ENCODE results near the gene LYPD5. TPM values are rescaled to one million over a fixed set of nuclear protein-coding genes. Genes with fewer than 3 reads are reported as not detected.

Gene LYPD5
- total and polyA plus RNA-seq, 2 of the 13 experiments (the other 11 are each of a cell fraction or from before 2014, with no cell fraction given) = not detected

DNA sequence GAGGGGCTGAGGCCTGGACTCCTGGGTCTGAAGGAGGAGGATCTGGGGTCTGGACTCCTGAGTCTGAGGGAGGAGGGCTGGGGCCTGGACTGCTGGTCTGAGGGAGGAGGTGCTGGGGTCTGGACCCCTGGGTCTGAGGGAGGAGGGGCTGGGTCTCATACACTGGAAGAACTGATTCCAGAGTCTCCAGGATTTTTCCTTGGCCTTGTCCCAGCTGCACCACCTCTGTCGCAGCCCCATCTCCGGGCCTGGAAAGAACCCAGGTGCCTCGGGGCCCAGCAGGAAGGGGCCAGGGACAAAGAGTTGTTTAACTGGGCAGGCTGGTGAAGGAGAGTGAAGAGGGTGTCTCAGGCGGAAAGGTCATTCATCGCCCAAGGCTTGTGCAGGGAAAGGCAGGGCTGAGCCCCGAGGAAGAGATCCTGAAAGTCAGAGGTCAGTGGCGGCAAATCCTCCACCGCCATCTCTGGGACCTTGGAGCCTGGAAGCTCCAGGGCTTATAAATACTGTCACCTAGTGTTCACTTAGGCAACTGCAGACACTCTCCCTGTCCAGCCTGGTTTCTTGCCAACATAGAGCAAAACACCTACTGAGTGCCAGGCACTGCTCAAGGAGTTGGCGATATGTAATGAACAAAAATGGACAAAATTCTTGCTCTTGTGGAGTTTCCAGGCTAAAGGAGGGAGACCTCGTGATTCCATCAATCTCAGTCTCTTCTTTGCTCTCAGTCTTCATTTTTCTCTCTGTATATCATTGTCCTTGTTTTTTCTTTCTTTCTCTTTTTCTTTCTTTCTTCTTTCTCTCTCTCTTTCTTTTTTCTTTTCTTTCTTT lies 17.1 kb downstream of the LYPD5 start:
- H3K27ac ChIP-seq (ENCODE audit: extremely low read length, insufficient read depth, low read length) = no peak overlapping the region
- peaks cover 18% of the 10 kb centered on the region for H3K4me1 ChIP-seq (ENCODE audit: insufficient read depth, low read length)
- no peaks in the 10 kb centered on the region for H3K36me3 ChIP-seq (replicated peaks in 1 of 2; ENCODE audit: control insufficient read depth in 1 of 2, insufficient read depth in 2 of 2, low read length in 2 of 2)
- no peaks in the 10 kb centered on the region for H3K9me3 ChIP-seq (ENCODE audit: low read length)
- ATAC-seq (peak; percentile 85), DNase-seq (ENCODE audit: low spot score) (peak; percentile 60), FAIRE-seq (peak; percentile 48)
- in situ Hi-C loops (cut with HindIII; ENCODE audit: extremely low pct_ligation_motif_present, low pct_unique_long_range_greater_than_20kb) (loop anchor here (5.0 kb wide), 1 partner anchor 38 kb away; no protein-coding TSS in a partner anchor), intact Hi-C loops (cut with micrococcal nuclease; ENCODE audit: unreplicated experiment) (loop anchor here (1.0 kb wide), 1 partner anchor 40 kb away; no protein-coding TSS in a partner anchor)
- POLR2A ChIA-PET = no interaction called here
- CTCF ChIA-PET (ENCODE audit: low intra/inter-chr PET ratio, low total read pairs) = interaction anchor here (0.7 to 2.5 kb wide), 3 partner anchors 11 to 39 kb away, joined by 3 to 30 read pairs (median 4); no protein-coding TSS in a partner anchor
- 19% methylated on average over 10 of the region's 10 CpGs for WGBS (ENCODE audit: low lambda C conversion rate)
- H3K4me2 ChIP-seq (ENCODE audit: low read depth, low read length) = peak overlapping the region; percentile 78
- H2AFZ ChIP-seq (ENCODE audit: low read length) = peak overlapping the region; percentile 64
- no TSS peak for BruUV-seq (replicated peaks)
- H3K9ac ChIP-seq (ENCODE audit: insufficient read depth, low read depth, low read length) = peak overlapping the region; percentile 28; the same call in 1 of the 2 replicates
- H3K27me3 ChIP-seq (ENCODE audit: control insufficient read depth in 1 of 2, insufficient read depth in 2 of 2, low read length in 2 of 2) = no peaks in the 10 kb centered on the region
- no peaks in the 10 kb centered on the region for H4K20me1 ChIP-seq (ENCODE audit: insufficient read depth, low read length)
- H3K4me3 ChIP-seq (replicated peaks in 1 of 3; ENCODE audit: insufficient read depth in 1 of 3, low read depth in 2 of 3, low read length in 3 of 3) = peak overlapping the region in 1 of 3 experiments; percentile 60; a peak in 2 of 6 replicates
- no peaks in the 10 kb centered on the region for H3K79me2 ChIP-seq (ENCODE audit: insufficient read depth, low read length)
- TF ChIP-seq TEAD3 (CRISPR knock-in tag; optimal IDR thresholded peaks at IDR 0.05; ENCODE audit: borderline replicate concordance) = peak; percentile 13
- TF ChIP-seq MIER2 (CRISPR knock-in tag; IDR thresholded peaks at IDR 0.05) = peak; percentile 48; the same call in 1 of the 2 replicates
- TF ChIP-seq ZSCAN22 (CRISPR knock-in tag; IDR thresholded peaks at IDR 0.05) = peak; percentile 98
- TF ChIP-seq, protein P1, sequence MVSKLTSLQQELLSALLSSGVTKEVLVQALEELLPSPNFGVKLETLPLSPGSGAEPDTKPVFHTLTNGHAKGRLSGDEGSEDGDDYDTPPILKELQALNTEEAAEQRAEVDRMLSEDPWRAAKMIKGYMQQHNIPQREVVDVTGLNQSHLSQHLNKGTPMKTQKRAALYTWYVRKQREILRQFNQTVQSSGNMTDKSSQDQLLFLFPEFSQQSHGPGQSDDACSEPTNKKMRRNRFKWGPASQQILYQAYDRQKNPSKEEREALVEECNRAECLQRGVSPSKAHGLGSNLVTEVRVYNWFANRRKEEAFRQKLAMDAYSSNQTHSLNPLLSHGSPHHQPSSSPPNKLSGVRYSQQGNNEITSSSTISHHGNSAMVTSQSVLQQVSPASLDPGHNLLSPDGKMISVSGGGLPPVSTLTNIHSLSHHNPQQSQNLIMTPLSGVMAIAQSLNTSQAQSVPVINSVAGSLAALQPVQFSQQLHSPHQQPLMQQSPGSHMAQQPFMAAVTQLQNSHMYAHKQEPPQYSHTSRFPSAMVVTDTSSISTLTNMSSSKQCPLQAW (CRISPR knock-in tag; IDR thresholded peaks at IDR 0.05) = peak; percentile 41; the same call in 1 of the 2 replicates
- TF ChIP-seq KLF16 (CRISPR knock-in tag; IDR thresholded peaks at IDR 0.05) = no peak
- TF ChIP-seq, protein P2, sequence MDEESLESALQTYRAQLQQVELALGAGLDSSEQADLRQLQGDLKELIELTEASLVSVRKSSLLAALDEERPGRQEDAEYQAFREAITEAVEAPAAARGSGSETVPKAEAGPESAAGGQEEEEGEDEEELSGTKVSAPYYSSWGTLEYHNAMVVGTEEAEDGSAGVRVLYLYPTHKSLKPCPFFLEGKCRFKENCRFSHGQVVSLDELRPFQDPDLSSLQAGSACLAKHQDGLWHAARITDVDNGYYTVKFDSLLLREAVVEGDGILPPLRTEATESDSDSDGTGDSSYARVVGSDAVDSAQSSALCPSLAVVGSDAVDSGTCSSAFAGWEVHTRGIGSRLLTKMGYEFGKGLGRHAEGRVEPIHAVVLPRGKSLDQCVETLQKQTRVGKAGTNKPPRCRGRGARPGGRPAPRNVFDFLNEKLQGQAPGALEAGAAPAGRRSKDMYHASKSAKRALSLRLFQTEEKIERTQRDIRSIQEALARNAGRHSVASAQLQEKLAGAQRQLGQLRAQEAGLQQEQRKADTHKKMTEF (CRISPR knock-in tag; IDR thresholded peaks at IDR 0.05) = 0 out of 2 replicates have a peak, but pooled peaks have one; percentile 26
- 0 out of 2 replicates have a peak, but pooled peaks have one; percentile 13 for TF ChIP-seq RXRA (CRISPR knock-in tag; IDR thresholded peaks at IDR 0.05)
- no peak for TF ChIP-seq ZNF879 (CRISPR knock-in tag; IDR thresholded peaks at IDR 0.05)
- TF ChIP-seq ZNF205 (CRISPR knock-in tag; IDR thresholded peaks at IDR 0.05) = 0 out of 2 replicates have a peak, but pooled peaks have one; percentile 26
- TF ChIP-seq ERF (CRISPR knock-in tag; IDR thresholded peaks at IDR 0.05) = 0 out of 2 replicates have a peak, but pooled peaks have one; percentile 30
- no peak for TF ChIP-seq ZNF354B (CRISPR knock-in tag; IDR thresholded peaks at IDR 0.05)
- TF ChIP-seq SALL1 (CRISPR knock-in tag; IDR thresholded peaks at IDR 0.05) = 0 out of 2 replicates have a peak, but pooled peaks have one; percentile 15
- TF ChIP-seq, protein P3, sequence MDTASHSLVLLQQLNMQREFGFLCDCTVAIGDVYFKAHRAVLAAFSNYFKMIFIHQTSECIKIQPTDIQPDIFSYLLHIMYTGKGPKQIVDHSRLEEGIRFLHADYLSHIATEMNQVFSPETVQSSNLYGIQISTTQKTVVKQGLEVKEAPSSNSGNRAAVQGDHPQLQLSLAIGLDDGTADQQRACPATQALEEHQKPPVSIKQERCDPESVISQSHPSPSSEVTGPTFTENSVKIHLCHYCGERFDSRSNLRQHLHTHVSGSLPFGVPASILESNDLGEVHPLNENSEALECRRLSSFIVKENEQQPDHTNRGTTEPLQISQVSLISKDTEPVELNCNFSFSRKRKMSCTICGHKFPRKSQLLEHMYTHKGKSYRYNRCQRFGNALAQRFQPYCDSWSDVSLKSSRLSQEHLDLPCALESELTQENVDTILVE (CRISPR knock-in tag; IDR thresholded peaks at IDR 0.05) = 0 out of 2 replicates have a peak, but pooled peaks have one; percentile 47
- TF ChIP-seq HOXA3 (CRISPR knock-in tag; IDR thresholded peaks at IDR 0.05) = 0 out of 2 replicates have a peak, but pooled peaks have one; percentile 44
- TF ChIP-seq ZNF432 (CRISPR knock-in tag; IDR thresholded peaks at IDR 0.05; ENCODE audit: borderline replicate concordance) = no peak
- peak; percentile 51 for TF ChIP-seq THAP11 (CRISPR knock-in tag; IDR thresholded peaks at IDR 0.05)
- TF ChIP-seq, protein P4, sequence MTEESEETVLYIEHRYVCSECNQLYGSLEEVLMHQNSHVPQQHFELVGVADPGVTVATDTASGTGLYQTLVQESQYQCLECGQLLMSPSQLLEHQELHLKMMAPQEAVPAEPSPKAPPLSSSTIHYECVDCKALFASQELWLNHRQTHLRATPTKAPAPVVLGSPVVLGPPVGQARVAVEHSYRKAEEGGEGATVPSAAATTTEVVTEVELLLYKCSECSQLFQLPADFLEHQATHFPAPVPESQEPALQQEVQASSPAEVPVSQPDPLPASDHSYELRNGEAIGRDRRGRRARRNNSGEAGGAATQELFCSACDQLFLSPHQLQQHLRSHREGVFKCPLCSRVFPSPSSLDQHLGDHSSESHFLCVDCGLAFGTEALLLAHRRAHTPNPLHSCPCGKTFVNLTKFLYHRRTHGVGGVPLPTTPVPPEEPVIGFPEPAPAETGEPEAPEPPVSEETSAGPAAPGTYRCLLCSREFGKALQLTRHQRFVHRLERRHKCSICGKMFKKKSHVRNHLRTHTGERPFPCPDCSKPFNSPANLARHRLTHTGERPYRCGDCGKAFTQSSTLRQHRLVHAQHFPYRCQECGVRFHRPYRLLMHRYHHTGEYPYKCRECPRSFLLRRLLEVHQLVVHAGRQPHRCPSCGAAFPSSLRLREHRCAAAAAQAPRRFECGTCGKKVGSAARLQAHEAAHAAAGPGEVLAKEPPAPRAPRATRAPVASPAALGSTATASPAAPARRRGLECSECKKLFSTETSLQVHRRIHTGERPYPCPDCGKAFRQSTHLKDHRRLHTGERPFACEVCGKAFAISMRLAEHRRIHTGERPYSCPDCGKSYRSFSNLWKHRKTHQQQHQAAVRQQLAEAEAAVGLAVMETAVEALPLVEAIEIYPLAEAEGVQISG (CRISPR knock-in tag; IDR thresholded peaks at IDR 0.05) = no peak

Data from HepG2 (cell line).